Activated CD8-positive, alpha-beta T cell treated with anti-CD3 and anti-CD28 coated beads, Interleukin-2, amount 10 ng/mL, durations not matched to agents 7 days and 5 days (primary cell): ENCODE data around the gene GPATCH2. TPM values are rescaled to one million over a fixed set of nuclear protein-coding genes. Genes with fewer than 3 reads are reported as not detected.

ENCODE experiments used
- ATAC-seq: fragments of 150-1000 bp; cut with Tn5 transposase; one replicate; pipeline ENCODE4 v1.10.0; 2021; ENCODE audit warnings: moderate library complexity
- CTCF ChIA-PET: fragments of 350-600 bp; sonication (Branson Sonifier 250); formaldehyde crosslinking; loops from one replicate; lab custom pipeline; 2021; ENCODE audit warnings: antibody characterized with exemption; lab: Charles Lee
- POLR2A ChIA-PET: fragments of 350-600 bp; sonication (Branson Sonifier 250); formaldehyde crosslinking; loops from one replicate; lab custom pipeline; 2021; ENCODE audit warnings: antibody characterized with exemption; lab: Charles Lee
- DNase-seq: peaks from one replicate; pipeline ENCODE4 v3.0.0-alpha.2; 2020
- H3K27ac Mint-ChIP-seq: one replicate; pipeline ENCODE4 v1.8.0; 2021; ENCODE audit warnings: mild to moderate bottlenecking, mixed read lengths
- H3K27me3 Mint-ChIP-seq: one replicate; pipeline ENCODE4 v1.8.0; 2021; ENCODE audit warnings: low read depth, mixed read lengths
- H3K36me3 Mint-ChIP-seq: one replicate; pipeline ENCODE4 v1.8.0; 2021; ENCODE audit warnings: low read depth, mixed read lengths
- H3K4me1 Mint-ChIP-seq: one replicate; pipeline ENCODE4 v1.8.0; 2021; ENCODE audit warnings: low read depth, mixed read lengths
- H3K4me3 Mint-ChIP-seq: one replicate; pipeline ENCODE4 v1.8.0; 2021; ENCODE audit warnings: mild to moderate bottlenecking, mixed read lengths
- H3K9me3 Mint-ChIP-seq: one replicate; pipeline ENCODE4 v1.8.0; 2022; ENCODE audit warnings: mixed read lengths; ENCODE audit not compliant: insufficient read depth
- total RNA-seq, 2 experiments: library from RNA; stranded (reverse); gene quantifications; one replicate each; pipeline ENCODE4 v1.2.3, GENCODE V29; 2021

The GPATCH2 gene
- total RNA-seq, 2 experiments from 2014 or later, result 10.0 to 10.7 TPM

- H3K4me3 Mint-ChIP-seq, result no peak overlapping the region
- ATAC-seq (no peak), DNase-seq (no peak)
- no peaks in the 10 kb centered on the region for H3K4me1 Mint-ChIP-seq
- H3K36me3 Mint-ChIP-seq, result no peaks in the 10 kb centered on the region
- ChIA-PET CTCF (no interaction called here), POLR2A (no interaction called here)
- H3K27ac Mint-ChIP-seq, result no peak overlapping the region
- no peaks in the 10 kb centered on the region for H3K27me3 Mint-ChIP-seq
- H3K9me3 Mint-ChIP-seq, result no peaks in the 10 kb centered on the region
Measured at GRCh38 chr1:217574265-217574949, 56.5 kb downstream of the GPATCH2 start.

GRCh38 chr1:217569021-217569420 lies 61.9 kb downstream of the GPATCH2 start:
- ChIA-PET CTCF (no interaction called here), POLR2A (no interaction called here)
- DNase-seq, result no peak
- no peak overlapping the region for H3K4me3 Mint-ChIP-seq
- H3K27ac Mint-ChIP-seq, result no peak overlapping the region
- H3K9me3 Mint-ChIP-seq, result no peaks in the 10 kb centered on the region
- H3K36me3 Mint-ChIP-seq, result no peaks in the 10 kb centered on the region
- H3K27me3 Mint-ChIP-seq, result no peaks in the 10 kb centered on the region
- ATAC-seq, result no peak
- H3K4me1 Mint-ChIP-seq, result no peaks in the 10 kb centered on the region

- ChIA-PET CTCF (no interaction called here), POLR2A (no interaction called here)
- H3K27me3 Mint-ChIP-seq, result no peaks in the 10 kb centered on the region
- no peak overlapping the region for H3K27ac Mint-ChIP-seq
- no peaks in the 10 kb centered on the region for H3K9me3 Mint-ChIP-seq
- H3K4me1 Mint-ChIP-seq, result no peaks in the 10 kb centered on the region
- DNase-seq, result no peak
- no peaks in the 10 kb centered on the region for H3K36me3 Mint-ChIP-seq
- ATAC-seq, result no peak
- no peak overlapping the region for H3K4me3 Mint-ChIP-seq
Measured at GRCh38 chr1:217568200-217568599, 62.7 kb downstream of the GPATCH2 start.

- H3K27me3 Mint-ChIP-seq, result no peaks in the 10 kb centered on the region
- ChIA-PET POLR2A (no interaction called here), CTCF (no interaction called here)
- DNase-seq (no peak), ATAC-seq (no peak)
- H3K36me3 Mint-ChIP-seq, result no peaks in the 10 kb centered on the region
- H3K27ac Mint-ChIP-seq, result no peak overlapping the region
- H3K4me1 Mint-ChIP-seq, result no peaks in the 10 kb centered on the region
- no peaks in the 10 kb centered on the region for H3K9me3 Mint-ChIP-seq
- no peak overlapping the region for H3K4me3 Mint-ChIP-seq
Measured at GRCh38 chr1:217564833-217565232, 66.1 kb downstream of the GPATCH2 start.

- no peaks in the 10 kb centered on the region for H3K36me3 Mint-ChIP-seq
- ChIA-PET CTCF (no interaction called here), POLR2A (no interaction called here)
- H3K27me3 Mint-ChIP-seq, result no peaks in the 10 kb centered on the region
- no peaks in the 10 kb centered on the region for H3K9me3 Mint-ChIP-seq
- H3K27ac Mint-ChIP-seq, result no peak overlapping the region
- ATAC-seq, result no peak
- H3K4me3 Mint-ChIP-seq, result no peak overlapping the region
- H3K4me1 Mint-ChIP-seq, result no peaks in the 10 kb centered on the region
- DNase-seq, result no peak
Measured at GRCh38 chr1:217564207-217564606, 66.7 kb downstream of the GPATCH2 start.

GRCh38 chr1:217563179-217563578 lies 67.7 kb downstream of the GPATCH2 start:
- H3K27me3 Mint-ChIP-seq, result no peaks in the 10 kb centered on the region
- H3K4me3 Mint-ChIP-seq, result no peak overlapping the region
- no peak overlapping the region for H3K27ac Mint-ChIP-seq
- DNase-seq (no peak), ATAC-seq (no peak)
- H3K36me3 Mint-ChIP-seq, result no peaks in the 10 kb centered on the region
- no peaks in the 10 kb centered on the region for H3K4me1 Mint-ChIP-seq
- POLR2A ChIA-PET, result no interaction called here
- no peaks in the 10 kb centered on the region for H3K9me3 Mint-ChIP-seq
- CTCF ChIA-PET, result no interaction called here

GRCh38 chr1:217562229-217562878 lies 68.5 kb downstream of the GPATCH2 start:
- no peak for DNase-seq
- Mint-ChIP-seq H3K4me1 (no peaks in the 10 kb centered on the region), H3K4me3 (no peak overlapping the region), H3K36me3 (no peaks in the 10 kb centered on the region), H3K27ac (no peak overlapping the region), H3K9me3 (no peaks in the 10 kb centered on the region), H3K27me3 (no peaks in the 10 kb centered on the region)
- ChIA-PET CTCF (no interaction called here), POLR2A (no interaction called here)
- ATAC-seq, result no peak

GRCh38 chr1:217561446-217561845 lies 69.4 kb downstream of the GPATCH2 start:
- no peak overlapping the region for H3K27ac Mint-ChIP-seq
- ChIA-PET POLR2A (no interaction called here), CTCF (no interaction called here)
- no peaks in the 10 kb centered on the region for H3K4me1 Mint-ChIP-seq
- H3K4me3 Mint-ChIP-seq, result no peak overlapping the region
- DNase-seq, result no peak
- H3K36me3 Mint-ChIP-seq, result no peaks in the 10 kb centered on the region
- no peaks in the 10 kb centered on the region for H3K27me3 Mint-ChIP-seq
- no peaks in the 10 kb centered on the region for H3K9me3 Mint-ChIP-seq
- no peak for ATAC-seq

- Mint-ChIP-seq H3K27me3 (no peaks in the 10 kb centered on the region), H3K9me3 (no peaks in the 10 kb centered on the region), H3K36me3 (peaks cover 2% of the 10 kb centered on the region), H3K4me3 (no peak overlapping the region), H3K27ac (no peak overlapping the region), H3K4me1 (no peaks in the 10 kb centered on the region)
- DNase-seq (no peak), ATAC-seq (no peak)
- CTCF ChIA-PET, result no interaction called here
- POLR2A ChIA-PET, result no interaction called here
Measured at GRCh38 chr1:217554849-217555248, 76.0 kb downstream of the GPATCH2 start.

- DNase-seq (no peak), ATAC-seq (no peak)
- Mint-ChIP-seq H3K9me3 (no peaks in the 10 kb centered on the region), H3K27ac (no peak overlapping the region), H3K4me1 (no peaks in the 10 kb centered on the region), H3K27me3 (no peaks in the 10 kb centered on the region), H3K4me3 (no peak overlapping the region), H3K36me3 (peaks cover 2% of the 10 kb centered on the region)
- ChIA-PET POLR2A (no interaction called here), CTCF (no interaction called here)
Measured at GRCh38 chr1:217553949-217554509, 76.9 kb downstream of the GPATCH2 start.

- ChIA-PET CTCF (no interaction called here), POLR2A (no interaction called here)
- Mint-ChIP-seq H3K4me1 (no peaks in the 10 kb centered on the region), H3K4me3 (no peak overlapping the region), H3K27me3 (no peaks in the 10 kb centered on the region), H3K27ac (no peak overlapping the region), H3K9me3 (no peaks in the 10 kb centered on the region), H3K36me3 (peaks cover 6% of the 10 kb centered on the region)
- ATAC-seq (no peak), DNase-seq (no peak)
Measured at GRCh38 chr1:217552339-217552951, 78.4 kb downstream of the GPATCH2 start.

- H3K4me1 Mint-ChIP-seq, result no peaks in the 10 kb centered on the region
- H3K4me3 Mint-ChIP-seq, result no peak overlapping the region
Measured at GRCh38 chr1:217542837-217543236, 88.1 kb downstream of the GPATCH2 start.

More at GRCh38 chr1:217542837-217543236, 88.1 kb downstream of the GPATCH2 start:
- Mint-ChIP-seq H3K27me3 (no peaks in the 10 kb centered on the region), H3K27ac (no peak overlapping the region), H3K36me3 (peaks cover 7% of the 10 kb centered on the region), H3K9me3 (peaks cover 8% of the 10 kb centered on the region)
- DNase-seq (no peak), ATAC-seq (no peak)
- CTCF ChIA-PET, result no interaction called here
- POLR2A ChIA-PET, result no interaction called here
